ENCODE results near the gene SLC41A1.

GRCh38 chr1:205834751-205835150, 21.8 kb upstream of the SLC41A1 start:
- TF ChIP-seq CTCF (IDR thresholded peaks at IDR 0.05) (no peak), POLR2AphosphoS5 (IDR thresholded peaks at IDR 0.05) (no peak)

Measured in breast epithelium (tissue), 3 donors.